Hepatocyte (in vitro differentiated cells): ENCODE measurements around the gene STX1B.

Experiments used
- EZH2 ChIP-seq: fragments of 200-600 bp; sonication (generic); IDR thresholded peaks from 2 replicates; pipeline ENCODE4 v1.6.1; 2016; ENCODE audit warnings: antibody characterized with exemption, mild to moderate bottlenecking, borderline replicate concordance
- EZH2phosphoT487 ChIP-seq: fragments of 200-600 bp; sonication (generic); IDR thresholded peaks from one replicate; pipeline ENCODE4 v1.6.1; 2018; ENCODE audit warnings: antibody characterized with exemption, mild to moderate bottlenecking, low read depth, moderate library complexity; ENCODE audit not compliant: unreplicated experiment, severe bottlenecking
- TF ChIP-seq, protein P1 (sequence below): fragments of 200-600 bp; sonication (generic); IDR thresholded peaks from 2 replicates; pipeline ENCODE4 v1.5.1; 2016; ENCODE audit warnings: antibody characterized with exemption, mild to moderate bottlenecking; ENCODE audit not compliant: poor library complexity

DNA sequence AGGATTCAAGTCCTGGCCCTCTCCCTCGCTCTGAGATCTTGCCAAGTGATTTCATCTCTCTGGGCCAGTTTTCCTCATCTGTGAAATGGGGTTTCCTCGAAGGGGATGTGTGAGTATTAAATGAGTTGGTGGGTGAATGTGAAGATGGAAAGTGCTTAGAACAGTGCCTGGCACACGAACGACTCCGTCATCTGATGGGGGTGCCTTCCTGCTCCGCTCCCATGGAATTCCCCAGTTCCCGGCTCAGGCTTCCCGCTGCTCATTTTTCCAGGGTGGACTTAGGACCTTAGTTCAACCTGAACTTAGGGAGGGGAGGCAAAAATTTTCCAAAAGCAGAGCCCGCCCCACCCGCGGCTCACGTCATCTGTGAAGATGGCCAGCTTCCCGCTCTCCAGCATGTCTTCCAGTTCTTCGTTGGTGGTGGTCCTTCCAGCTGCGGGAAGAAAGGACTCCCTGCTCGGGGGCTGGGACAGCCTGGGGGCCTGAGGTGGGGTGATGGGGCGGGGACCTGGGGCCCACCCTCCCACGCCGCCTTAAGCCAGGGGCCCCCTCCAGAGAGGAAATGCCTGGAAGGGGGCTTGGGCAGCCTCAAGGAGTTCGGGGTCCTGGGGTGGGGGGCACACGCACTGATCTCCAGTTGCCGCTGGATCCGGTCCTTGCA, 14.0 kb downstream of the STX1B start:
- TF ChIP-seq EZH2 (no peak), EZH2phosphoT487 (no peak)
- TF ChIP-seq, protein P1, sequence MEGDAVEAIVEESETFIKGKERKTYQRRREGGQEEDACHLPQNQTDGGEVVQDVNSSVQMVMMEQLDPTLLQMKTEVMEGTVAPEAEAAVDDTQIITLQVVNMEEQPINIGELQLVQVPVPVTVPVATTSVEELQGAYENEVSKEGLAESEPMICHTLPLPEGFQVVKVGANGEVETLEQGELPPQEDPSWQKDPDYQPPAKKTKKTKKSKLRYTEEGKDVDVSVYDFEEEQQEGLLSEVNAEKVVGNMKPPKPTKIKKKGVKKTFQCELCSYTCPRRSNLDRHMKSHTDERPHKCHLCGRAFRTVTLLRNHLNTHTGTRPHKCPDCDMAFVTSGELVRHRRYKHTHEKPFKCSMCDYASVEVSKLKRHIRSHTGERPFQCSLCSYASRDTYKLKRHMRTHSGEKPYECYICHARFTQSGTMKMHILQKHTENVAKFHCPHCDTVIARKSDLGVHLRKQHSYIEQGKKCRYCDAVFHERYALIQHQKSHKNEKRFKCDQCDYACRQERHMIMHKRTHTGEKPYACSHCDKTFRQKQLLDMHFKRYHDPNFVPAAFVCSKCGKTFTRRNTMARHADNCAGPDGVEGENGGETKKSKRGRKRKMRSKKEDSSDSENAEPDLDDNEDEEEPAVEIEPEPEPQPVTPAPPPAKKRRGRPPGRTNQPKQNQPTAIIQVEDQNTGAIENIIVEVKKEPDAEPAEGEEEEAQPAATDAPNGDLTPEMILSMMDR = no peak
